LNCAP (cell line): ENCODE results near the gene HDAC4.

Source experiments
- CTCF ChIP-seq: fragments of 450-650 bp; IDR thresholded peaks from 2 replicates; pipeline ENCODE4 v1.5.1; 2017; ENCODE audit warnings: mild to moderate bottlenecking

Gene HDAC4

GRCh38 chr2:239095460-239096081 is 305.2 kb downstream of the HDAC4 start:
- TF ChIP-seq CTCF = no peak

- no peak for TF ChIP-seq CTCF
Measured at GRCh38 chr2:239094867-239095266, 306.0 kb downstream of the HDAC4 start.

GRCh38 chr2:239093952-239094351 is 306.9 kb downstream of the HDAC4 start:
- no peak for TF ChIP-seq CTCF

GRCh38 chr2:239093542-239093941 is 307.3 kb downstream of the HDAC4 start:
- no peak for TF ChIP-seq CTCF

GRCh38 chr2:239092571-239093294 is 308.1 kb downstream of the HDAC4 start:
- no peak for TF ChIP-seq CTCF

GRCh38 chr2:239089884-239090283 is 310.9 kb downstream of the HDAC4 start:
- no peak for TF ChIP-seq CTCF

- no peak for TF ChIP-seq CTCF
Measured at GRCh38 chr2:239087046-239087710, 313.6 kb downstream of the HDAC4 start.
